H9 (cell line): Measurements from ENCODE around the gene PNMA6E. TPM values are rescaled to one million over a fixed set of nuclear protein-coding genes. Genes with fewer than 3 reads are reported as not detected.

Source experiments
- DNase-seq: peaks from one replicate; pipeline ENCODE4 v3.0.0-alpha.2; 2017
- H2AFZ ChIP-seq: one replicate; pipeline ENCODE4 v1.6.1; 2013; ENCODE audit warnings: mild to moderate bottlenecking, low read length, control low read depth, moderate library complexity
- H2AK5ac ChIP-seq: 2 replicates; pipeline ENCODE4 v1.6.1; 2013; ENCODE audit warnings: low read length, control low read depth, mixed read lengths; ENCODE audit not compliant: insufficient read length
- H2BK120ac ChIP-seq: one replicate; pipeline ENCODE4 v1.6.1; 2013; ENCODE audit warnings: low read depth, mild to moderate bottlenecking, low read length, control low read depth, inconsistent platforms; ENCODE audit not compliant: poor library complexity, severe bottlenecking
- H2BK12ac ChIP-seq: 2 replicates; pipeline ENCODE4 v1.6.1; 2013; ENCODE audit warnings: low read length, control low read depth, mixed read lengths, low read depth; ENCODE audit not compliant: insufficient read length
- H2BK15ac ChIP-seq: 2 replicates; pipeline ENCODE4 v1.6.1; 2013; ENCODE audit warnings: low read depth, low read length, control low read depth
- H2BK20ac ChIP-seq: one replicate; pipeline ENCODE4 v1.6.1; 2013; ENCODE audit warnings: low read depth, mild to moderate bottlenecking, low read length, control low read depth, inconsistent platforms; ENCODE audit not compliant: poor library complexity, severe bottlenecking
- H2BK5ac ChIP-seq: 2 replicates; pipeline ENCODE4 v1.6.1; 2013; ENCODE audit warnings: low read length, control low read depth, mixed read lengths; ENCODE audit not compliant: insufficient read length
- H3K14ac ChIP-seq: 2 replicates; pipeline ENCODE4 v1.6.1; 2013; ENCODE audit warnings: low read length, control low read depth; ENCODE audit not compliant: insufficient read depth
- H3K18ac ChIP-seq: 2 replicates; pipeline ENCODE4 v1.6.1; 2013; ENCODE audit warnings: low read depth, mild to moderate bottlenecking, mixed read lengths, low read length, control low read depth; ENCODE audit not compliant: insufficient read length
- H3K23ac ChIP-seq: 2 replicates; pipeline ENCODE4 v1.6.1; 2013; ENCODE audit warnings: low read length, control low read depth, mixed read lengths, low read depth; ENCODE audit not compliant: insufficient read length
- H3K23me2 ChIP-seq: 2 replicates; pipeline ENCODE4 v1.6.1; 2013; ENCODE audit warnings: low read depth, mild to moderate bottlenecking, mixed read lengths, low read length, control low read depth; ENCODE audit not compliant: insufficient read length, poor library complexity, severe bottlenecking
- H3K27ac ChIP-seq: 2 replicates; pipeline ENCODE4 v1.5.1; 2013; ENCODE audit warnings: low read length, control low read depth, mixed read lengths, low read depth; ENCODE audit not compliant: insufficient read length
- H3K27me3 ChIP-seq: 2 replicates; pipeline ENCODE4 v1.6.1; 2013; ENCODE audit warnings: low read length, control low read depth, inconsistent platforms; ENCODE audit not compliant: insufficient read depth
- H3K4ac ChIP-seq: 2 replicates; pipeline ENCODE4 v1.6.1; 2013; ENCODE audit warnings: low read depth, mild to moderate bottlenecking, control low read depth, inconsistent platforms, low read length, moderate library complexity
- H3K4me1 ChIP-seq: 2 replicates; pipeline ENCODE4 v1.6.1; 2013; ENCODE audit warnings: low read length, control low read depth, inconsistent platforms; ENCODE audit not compliant: insufficient read depth
- H3K4me2 ChIP-seq: 2 replicates; pipeline ENCODE4 v1.6.1; 2013; ENCODE audit warnings: low read length, control low read depth, mixed read lengths; ENCODE audit not compliant: insufficient read length, insufficient read depth
- H3K56ac ChIP-seq: 2 replicates; pipeline ENCODE4 v1.6.1; 2013; ENCODE audit warnings: low read depth, mild to moderate bottlenecking, mixed read lengths, low read length, control low read depth; ENCODE audit not compliant: insufficient read length
- H3K79me1 ChIP-seq: 2 replicates; pipeline ENCODE4 v1.6.1; 2013; ENCODE audit warnings: low read depth, mild to moderate bottlenecking, moderate library complexity, low read length, control low read depth, inconsistent platforms; ENCODE audit not compliant: insufficient read depth, poor library complexity, severe bottlenecking
- H3K79me2 ChIP-seq: 2 replicates; pipeline ENCODE4 v1.6.1; 2013; ENCODE audit warnings: low read length, control low read depth, inconsistent platforms; ENCODE audit not compliant: insufficient read depth
- H3K9ac ChIP-seq: 2 replicates; pipeline ENCODE4 v1.6.1; 2013; ENCODE audit warnings: low read length, control low read depth, mixed read lengths; ENCODE audit not compliant: insufficient read length; ENCODE audit errors: extremely low read depth
- H3K9me3 ChIP-seq: one replicate; pipeline ENCODE4 v1.6.1; 2013; ENCODE audit warnings: low read depth, low read length, inconsistent platforms; ENCODE audit not compliant: control insufficient read depth
- H3T11ph ChIP-seq: one replicate; pipeline ENCODE4 v1.6.1; 2013; ENCODE audit warnings: mild to moderate bottlenecking, low read length, control low read depth, inconsistent platforms
- H4K20me1 ChIP-seq: one replicate; pipeline ENCODE4 v1.6.1; 2013; ENCODE audit not compliant: control insufficient read depth, insufficient read length, insufficient read depth
- H4K5ac ChIP-seq: 2 replicates; pipeline ENCODE4 v1.6.1; 2013; ENCODE audit warnings: low read depth, mild to moderate bottlenecking, mixed read lengths, low read length, control low read depth; ENCODE audit not compliant: insufficient read length
- H4K8ac ChIP-seq: replicated peaks from 2 replicates; pipeline ENCODE4 v1.6.1; 2013; ENCODE audit warnings: low read length, control low read depth, mixed read lengths, low read depth; ENCODE audit not compliant: insufficient read length
- H4K91ac ChIP-seq: 2 replicates; pipeline ENCODE4 v1.6.1; 2013; ENCODE audit warnings: low read depth, mild to moderate bottlenecking, moderate library complexity, mixed read lengths, low read length, control low read depth; ENCODE audit not compliant: insufficient read length
- H3K27ac Mint-ChIP-seq, 3 experiments: 2 replicates in 2 of 3; 3 replicates in 1 of 3; pipeline ENCODE4 v1.8.0; 2020 to 2021; ENCODE audit warnings: mixed read lengths in 3 of 3, mild to moderate bottlenecking in 1 of 3, moderate library complexity in 1 of 3
- H3K27me3 Mint-ChIP-seq: 2 replicates; pipeline ENCODE4 v1.8.0; 2021; ENCODE audit warnings: low read depth, mild to moderate bottlenecking, moderate library complexity, mixed read lengths
- H3K36me3 Mint-ChIP-seq, 3 experiments: 2 replicates in 2 of 3; 3 replicates in 1 of 3; pipeline ENCODE4 v1.8.0; 2020 to 2021; ENCODE audit warnings: low read depth in 3 of 3, mixed read lengths in 3 of 3; ENCODE audit not compliant: insufficient read depth in 1 of 3
- H3K4me1 Mint-ChIP-seq, 2 experiments: 2 replicates each; pipeline ENCODE4 v1.8.0; 2020; ENCODE audit warnings: mixed read lengths in 2 of 2
- H3K4me3 Mint-ChIP-seq, 2 experiments: 2 replicates in 1 of 2; 3 replicates in 1 of 2; pipeline ENCODE4 v1.8.0; 2020 to 2021; ENCODE audit warnings: mild to moderate bottlenecking in 2 of 2, mixed read lengths in 2 of 2, moderate library complexity in 1 of 2
- H3K9me3 Mint-ChIP-seq, 2 experiments: 2 replicates in 1 of 2; 3 replicates in 1 of 2; pipeline ENCODE4 v1.8.0; 2020; ENCODE audit warnings: mild to moderate bottlenecking in 2 of 2, mixed read lengths in 2 of 2, moderate library complexity in 1 of 2
- CTCF ChIP-seq: fragments of 200-600 bp; sonication (generic); conservative IDR thresholded peaks from 3 replicates; pipeline ENCODE4 v1.8.0; 2021; ENCODE audit warnings: antibody characterized with exemption, mild to moderate bottlenecking
- WGBS: extraction: QIAGEN DNeasy Blood & Tissue Kit; methylation state at CpG from one replicate; pipeline ENCODE4 v1.1.7; 2013; ENCODE audit warnings: missing lambda C conversion rate, low lambda C conversion rate, mixed read lengths; ENCODE audit not compliant: insufficient read length; ENCODE audit errors: extremely low coverage; 5-methylcytosine and 5-hydroxymethylcytosine counted together
- total RNA-seq: library from RNA; stranded (reverse); gene quantifications from 2 replicates; pipeline ENCODE4 v1.2.1, GENCODE V29; 2021

PNMA6E gene
- total RNA-seq, 1 experiment from 2014 or later: not detected

GRCh38 chrX:153395613-153396319, 5.4 kb downstream of the PNMA6E start:
- no peak for DNase-seq
- TF ChIP-seq CTCF: no peak

More at GRCh38 chrX:153395613-153396319, 5.4 kb downstream of the PNMA6E start:
- Histone ChIP-seq H4K8ac (no peak overlapping the region), H4K5ac (no peak overlapping the region), H3K4me2 (no peak overlapping the region), H3K79me2 (no peaks in the 10 kb centered on the region), H2BK20ac (no peak overlapping the region), H2AFZ (no peak overlapping the region), H3K4me1 (no peaks in the 10 kb centered on the region), H3K23me2 (peaks cover 5% of the 10 kb centered on the region), H2BK120ac (no peak overlapping the region), H3T11ph (no peak overlapping the region), H2BK12ac (no peak overlapping the region), H3K27me3 (no peaks in the 10 kb centered on the region), H2BK5ac (no peak overlapping the region), H4K20me1 (no peaks in the 10 kb centered on the region), H3K4ac (no peak overlapping the region), H4K91ac (no peak overlapping the region), H2BK15ac (no peak overlapping the region), H3K27ac (no peak overlapping the region), H3K23ac (no peak overlapping the region), H3K56ac (no peak overlapping the region), H3K79me1 (no peaks in the 10 kb centered on the region), H3K18ac (no peak overlapping the region), H3K14ac (no peak overlapping the region; the same call in 1 of the 2 replicates), H3K9ac (no peak overlapping the region), H2AK5ac (no peak overlapping the region), H3K9me3 (peaks cover 35% of the 10 kb centered on the region)
- H3K4me3 Mint-ChIP-seq: no peak overlapping the region
- H3K9me3 Mint-ChIP-seq: peaks cover 54 to 57% of the 10 kb centered on the region in 2 experiments
- H3K27ac Mint-ChIP-seq: no peak overlapping the region
- peaks cover 0 to 4% (median 0%) of the 10 kb centered on the region in 3 experiments; a peak in 3 of 7 replicates for H3K36me3 Mint-ChIP-seq
- peaks cover 12% of the 10 kb centered on the region for H3K27me3 Mint-ChIP-seq
- H3K4me1 Mint-ChIP-seq: peaks cover 0 to 6% of the 10 kb centered on the region in 2 experiments; a peak in 1 of 4 replicates
- WGBS: no CpG with 5 or more reads among the region's 26 CpGs
